BLaER1 (cell line): ENCODE measurements around the gene MTR.

Source experiments
- H3K27ac ChIP-seq: shearing (Covaris generic); formaldehyde crosslinking; 2 replicates; pipeline ENCODE4 v1.8.1; 2022
- H3K27me3 ChIP-seq: shearing (Covaris generic); formaldehyde crosslinking; 2 replicates; pipeline ENCODE4 v1.8.1; 2022
- H3K36me3 ChIP-seq: shearing (Covaris generic); formaldehyde crosslinking; 2 replicates; pipeline ENCODE4 v1.8.1; 2022
- H3K4me1 ChIP-seq: shearing (Covaris generic); formaldehyde crosslinking; 2 replicates; pipeline ENCODE4 v1.8.1; 2022
- H3K4me2 ChIP-seq: shearing (Covaris generic); formaldehyde crosslinking; 2 replicates; pipeline ENCODE4 v1.8.1; 2022
- H3K4me3 ChIP-seq: shearing (Covaris generic); formaldehyde crosslinking; 2 replicates; pipeline ENCODE4 v1.8.1; 2022
- H3K9ac ChIP-seq: shearing (Covaris generic); formaldehyde crosslinking; 2 replicates; pipeline ENCODE4 v1.8.1; 2022
- H3K9me3 ChIP-seq: shearing (Covaris generic); formaldehyde crosslinking; 2 replicates; pipeline ENCODE4 v1.8.1; 2022
- H4K20me1 ChIP-seq: shearing (Covaris generic); formaldehyde crosslinking; 2 replicates; pipeline ENCODE4 v1.8.1; 2022
- Cebpa-rat ChIP-seq: shearing (Covaris generic); IDR thresholded peaks from 2 replicates; pipeline ENCODE4 v1.8.1; 2022

The MTR gene

DNA sequence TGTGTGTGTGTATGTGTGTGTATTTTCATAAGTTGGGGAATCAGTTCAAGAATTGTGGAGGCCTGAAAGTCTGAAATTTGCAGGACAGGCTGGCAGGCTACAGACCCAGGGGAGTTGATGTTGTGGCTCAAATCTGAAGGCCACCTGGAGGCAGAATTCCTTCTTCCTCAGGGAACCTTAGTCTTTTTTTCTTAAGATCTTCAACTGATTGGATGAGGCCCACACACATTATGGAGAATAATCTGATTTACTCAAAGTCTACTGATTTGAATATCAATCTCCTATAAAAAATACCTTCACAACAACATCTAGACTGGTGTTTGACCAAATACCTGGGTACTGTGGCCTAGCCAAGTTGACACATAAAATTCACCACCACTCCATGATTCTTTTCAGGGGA, 147.3 kb downstream of the MTR start:
- H3K27me3 ChIP-seq, result no peaks in the 10 kb centered on the region
- H3K4me1 ChIP-seq, result peaks cover 11% of the 10 kb centered on the region
- H3K27ac ChIP-seq, result no peak overlapping the region
- no peak overlapping the region for H3K4me2 ChIP-seq
- no peaks in the 10 kb centered on the region for H4K20me1 ChIP-seq
- no peak for TF ChIP-seq Cebpa-rat
- no peaks in the 10 kb centered on the region for H3K36me3 ChIP-seq
- no peak overlapping the region for H3K4me3 ChIP-seq
- H3K9ac ChIP-seq, result no peak overlapping the region
- no peaks in the 10 kb centered on the region for H3K9me3 ChIP-seq

GRCh38 chr1:236944556-236944955, 149.5 kb downstream of the MTR start:
- Histone ChIP-seq H3K9ac (no peak overlapping the region), H4K20me1 (no peaks in the 10 kb centered on the region), H3K4me1 (peaks cover 11% of the 10 kb centered on the region), H3K27me3 (no peaks in the 10 kb centered on the region), H3K27ac (no peak overlapping the region), H3K36me3 (no peaks in the 10 kb centered on the region), H3K9me3 (no peaks in the 10 kb centered on the region), H3K4me3 (no peak overlapping the region), H3K4me2 (no peak overlapping the region)
- TF ChIP-seq Cebpa-rat, result no peak

- H3K36me3 ChIP-seq, result no peaks in the 10 kb centered on the region
- H3K4me1 ChIP-seq, result peaks cover 11% of the 10 kb centered on the region
- H3K27me3 ChIP-seq, result no peaks in the 10 kb centered on the region
- no peaks in the 10 kb centered on the region for H4K20me1 ChIP-seq
- no peak for TF ChIP-seq Cebpa-rat
- H3K9me3 ChIP-seq, result no peaks in the 10 kb centered on the region
- H3K9ac ChIP-seq, result no peak overlapping the region
- no peak overlapping the region for H3K4me3 ChIP-seq
- no peak overlapping the region for H3K27ac ChIP-seq
- H3K4me2 ChIP-seq, result no peak overlapping the region
Observed at GRCh38 chr1:236945002-236945401, 149.9 kb downstream of the MTR start.

GRCh38 chr1:236947794-236948193, 152.7 kb downstream of the MTR start:
- Histone ChIP-seq H3K36me3 (no peaks in the 10 kb centered on the region), H3K9me3 (no peaks in the 10 kb centered on the region), H3K4me3 (no peak overlapping the region), H3K9ac (no peak overlapping the region), H3K4me2 (no peak overlapping the region), H3K27me3 (no peaks in the 10 kb centered on the region), H3K27ac (no peak overlapping the region), H3K4me1 (no peaks in the 10 kb centered on the region), H4K20me1 (no peaks in the 10 kb centered on the region)
- TF ChIP-seq Cebpa-rat, result no peak

GRCh38 chr1:236948381-236948780, 153.3 kb downstream of the MTR start:
- Histone ChIP-seq H3K4me2 (no peak overlapping the region), H3K27ac (no peak overlapping the region), H3K9ac (no peak overlapping the region), H3K27me3 (no peaks in the 10 kb centered on the region), H3K4me1 (no peaks in the 10 kb centered on the region), H4K20me1 (no peaks in the 10 kb centered on the region), H3K4me3 (no peak overlapping the region), H3K9me3 (no peaks in the 10 kb centered on the region), H3K36me3 (no peaks in the 10 kb centered on the region)
- TF ChIP-seq Cebpa-rat, result no peak

GRCh38 chr1:236948996-236949395, 153.9 kb downstream of the MTR start:
- no peak overlapping the region for H3K27ac ChIP-seq
- TF ChIP-seq Cebpa-rat, result no peak
- 0 out of 2 replicates have a peak, but pooled peaks cover 2% of the 10 kb centered on the region for H3K9me3 ChIP-seq
- no peaks in the 10 kb centered on the region for H3K27me3 ChIP-seq
- H3K4me2 ChIP-seq, result no peak overlapping the region
- H3K4me1 ChIP-seq, result no peaks in the 10 kb centered on the region
- H3K9ac ChIP-seq, result no peak overlapping the region
- no peak overlapping the region for H3K4me3 ChIP-seq
- H4K20me1 ChIP-seq, result no peaks in the 10 kb centered on the region
- H3K36me3 ChIP-seq, result no peaks in the 10 kb centered on the region

- Histone ChIP-seq H3K4me2 (no peak overlapping the region), H3K27me3 (no peaks in the 10 kb centered on the region), H4K20me1 (no peaks in the 10 kb centered on the region), H3K9me3 (0 out of 2 replicates have a peak, but pooled peaks cover 4% of the 10 kb centered on the region), H3K27ac (no peak overlapping the region), H3K4me3 (no peak overlapping the region), H3K36me3 (no peaks in the 10 kb centered on the region), H3K4me1 (no peaks in the 10 kb centered on the region), H3K9ac (no peak overlapping the region)
- TF ChIP-seq Cebpa-rat, result no peak
Observed at GRCh38 chr1:236950365-236950764, 155.3 kb downstream of the MTR start.

GRCh38 chr1:236951672-236952071, 156.6 kb downstream of the MTR start:
- Histone ChIP-seq H3K9me3 (0 out of 2 replicates have a peak, but pooled peaks cover 4% of the 10 kb centered on the region), H3K4me2 (no peak overlapping the region), H3K4me3 (no peak overlapping the region), H3K36me3 (no peaks in the 10 kb centered on the region), H3K4me1 (no peaks in the 10 kb centered on the region), H3K9ac (no peak overlapping the region), H4K20me1 (no peaks in the 10 kb centered on the region), H3K27ac (no peak overlapping the region), H3K27me3 (no peaks in the 10 kb centered on the region)
- no peak for TF ChIP-seq Cebpa-rat

DNA sequence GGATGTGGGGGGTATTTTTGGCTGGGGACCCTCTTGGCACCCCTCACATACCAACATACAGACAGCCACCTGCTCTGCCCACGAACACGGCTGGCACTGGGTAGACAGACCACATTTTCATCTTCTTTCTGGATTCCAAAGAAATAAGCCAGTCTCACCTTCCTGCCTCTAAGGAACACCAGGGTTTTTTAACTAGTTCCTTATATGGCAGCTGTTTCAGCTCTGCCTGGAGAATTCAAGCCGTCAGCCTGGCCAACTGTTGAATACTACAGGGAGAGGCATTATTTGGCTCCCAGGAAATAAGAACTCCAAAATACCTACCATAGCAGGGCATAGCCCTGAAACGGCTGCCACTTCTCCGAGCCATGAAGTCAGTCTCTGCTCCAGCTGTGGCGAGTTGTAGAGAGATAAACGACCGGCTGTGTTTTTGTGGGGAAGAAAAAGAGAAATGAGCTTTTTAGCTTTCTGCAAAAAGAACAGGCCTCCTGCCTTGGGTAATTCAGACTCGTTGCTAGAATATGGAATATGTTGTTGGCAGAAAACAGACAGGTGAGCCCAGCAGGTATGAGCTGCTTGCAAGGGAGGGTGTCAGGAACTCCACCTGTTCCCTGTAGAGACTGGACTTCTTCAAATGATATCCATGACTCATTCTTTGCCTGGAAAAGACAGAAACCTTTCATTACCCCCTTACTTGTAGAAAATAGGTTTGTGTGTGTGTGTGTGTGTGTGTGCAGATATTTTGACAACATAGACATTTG, 157.3 kb downstream of the MTR start:
- 0 out of 2 replicates have a peak, but pooled peaks cover 4% of the 10 kb centered on the region for H3K9me3 ChIP-seq

DNA sequence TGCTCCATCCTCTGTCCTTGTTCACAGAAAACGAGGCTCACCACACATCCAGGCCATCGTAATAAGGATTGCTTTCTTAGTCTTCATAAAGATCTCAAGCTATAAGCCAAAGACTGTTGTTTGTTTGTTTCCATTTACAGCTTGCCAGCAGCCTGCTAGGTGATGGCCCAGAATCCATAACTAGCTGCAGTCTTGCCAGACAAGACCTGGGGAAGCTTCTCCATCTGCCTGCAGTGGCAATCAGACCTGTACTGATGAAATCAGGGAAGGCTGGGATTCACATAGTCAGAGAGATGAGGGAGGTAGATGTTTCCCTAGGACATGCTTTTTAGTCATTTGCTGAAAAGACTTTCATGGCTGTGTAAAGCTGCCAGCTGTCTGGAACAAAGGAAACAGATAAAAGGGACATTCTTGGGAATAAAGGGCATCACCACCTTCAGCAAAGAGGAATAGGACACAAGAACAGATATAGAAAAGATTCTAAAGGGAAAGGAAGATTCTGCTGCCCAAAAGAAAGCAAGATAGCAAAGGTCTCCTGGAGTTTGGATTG, 158.1 kb downstream of the MTR start:
- Histone ChIP-seq H3K36me3 (no peaks in the 10 kb centered on the region), H4K20me1 (no peaks in the 10 kb centered on the region), H3K4me3 (no peak overlapping the region), H3K9ac (no peak overlapping the region), H3K27me3 (no peaks in the 10 kb centered on the region), H3K4me1 (no peaks in the 10 kb centered on the region), H3K9me3 (0 out of 2 replicates have a peak, but pooled peaks cover 4% of the 10 kb centered on the region), H3K4me2 (no peak overlapping the region), H3K27ac (no peak overlapping the region)
- TF ChIP-seq Cebpa-rat, result no peak

More for the DNA sequence above, 157.3 kb downstream of the MTR start:
- H4K20me1 ChIP-seq, result no peaks in the 10 kb centered on the region
- TF ChIP-seq Cebpa-rat, result no peak
- no peaks in the 10 kb centered on the region for H3K27me3 ChIP-seq
- no peaks in the 10 kb centered on the region for H3K4me1 ChIP-seq
- H3K9ac ChIP-seq, result no peak overlapping the region
- H3K36me3 ChIP-seq, result no peaks in the 10 kb centered on the region
- H3K27ac ChIP-seq, result no peak overlapping the region
- H3K4me3 ChIP-seq, result no peak overlapping the region
- no peak overlapping the region for H3K4me2 ChIP-seq
